ENCODE measurements around the gene PI16.
A peak's percentile ranks its signal among the peaks of the same experiment; 100 is the strongest.

PI16 gene

DNA sequence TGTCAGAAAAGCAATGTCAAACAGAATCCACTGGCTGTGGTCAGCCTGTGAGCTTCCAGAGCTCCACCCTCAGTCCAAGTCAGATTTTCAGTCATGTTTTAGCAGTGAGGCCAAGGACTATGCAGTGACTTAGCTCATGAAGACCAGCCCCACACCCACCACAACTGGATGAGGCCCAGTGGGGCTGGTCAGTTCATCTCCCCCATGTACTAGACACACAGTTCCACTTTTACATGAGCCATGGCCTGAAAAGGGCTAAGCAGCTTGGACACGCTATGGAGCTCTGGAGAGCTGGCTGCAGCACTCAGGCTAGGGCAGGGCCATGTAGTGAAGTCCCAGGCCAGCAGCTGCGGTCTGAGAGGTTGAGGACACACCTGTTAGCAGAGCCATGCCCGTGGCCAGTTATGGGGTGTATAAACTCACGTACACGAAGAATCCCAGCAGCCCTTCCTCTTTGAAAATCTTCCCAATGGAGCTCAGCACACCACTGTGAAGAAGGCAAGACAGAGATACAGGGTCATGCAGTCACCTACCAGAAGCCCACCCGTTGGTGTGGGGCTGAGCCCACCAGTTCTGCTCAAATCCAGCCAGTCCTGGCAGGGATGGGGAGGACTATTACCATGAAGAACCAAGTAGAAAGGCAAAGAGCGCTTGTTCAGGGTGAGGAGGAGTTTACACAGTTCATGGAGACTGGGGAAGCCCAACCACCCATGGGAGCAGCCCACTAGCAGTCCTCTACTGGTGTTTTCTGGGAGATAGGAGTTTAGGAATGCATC is 20.9 kb downstream of the PI16 start:
- TF ChIP-seq, protein P1, sequence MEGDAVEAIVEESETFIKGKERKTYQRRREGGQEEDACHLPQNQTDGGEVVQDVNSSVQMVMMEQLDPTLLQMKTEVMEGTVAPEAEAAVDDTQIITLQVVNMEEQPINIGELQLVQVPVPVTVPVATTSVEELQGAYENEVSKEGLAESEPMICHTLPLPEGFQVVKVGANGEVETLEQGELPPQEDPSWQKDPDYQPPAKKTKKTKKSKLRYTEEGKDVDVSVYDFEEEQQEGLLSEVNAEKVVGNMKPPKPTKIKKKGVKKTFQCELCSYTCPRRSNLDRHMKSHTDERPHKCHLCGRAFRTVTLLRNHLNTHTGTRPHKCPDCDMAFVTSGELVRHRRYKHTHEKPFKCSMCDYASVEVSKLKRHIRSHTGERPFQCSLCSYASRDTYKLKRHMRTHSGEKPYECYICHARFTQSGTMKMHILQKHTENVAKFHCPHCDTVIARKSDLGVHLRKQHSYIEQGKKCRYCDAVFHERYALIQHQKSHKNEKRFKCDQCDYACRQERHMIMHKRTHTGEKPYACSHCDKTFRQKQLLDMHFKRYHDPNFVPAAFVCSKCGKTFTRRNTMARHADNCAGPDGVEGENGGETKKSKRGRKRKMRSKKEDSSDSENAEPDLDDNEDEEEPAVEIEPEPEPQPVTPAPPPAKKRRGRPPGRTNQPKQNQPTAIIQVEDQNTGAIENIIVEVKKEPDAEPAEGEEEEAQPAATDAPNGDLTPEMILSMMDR (IDR thresholded peaks at IDR 0.05), result no peak

DNA sequence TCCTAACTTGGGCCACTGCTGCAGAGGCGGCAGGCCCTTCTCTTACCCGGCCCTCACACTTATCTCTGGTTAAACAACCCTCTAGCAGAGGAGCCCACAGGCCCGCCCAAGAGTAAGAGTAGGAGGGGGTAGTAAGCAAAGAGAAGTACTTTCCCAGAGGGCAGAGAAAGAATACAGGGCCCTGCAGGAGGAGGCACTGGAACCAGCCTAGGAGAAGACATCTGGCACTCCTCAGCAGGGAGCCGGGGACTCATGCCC is 21.4 kb downstream of the PI16 start:
- TF ChIP-seq, protein P1 (IDR thresholded peaks at IDR 0.05), result no peak

- TF ChIP-seq, protein P1 (IDR thresholded peaks at IDR 0.05), result no peak
Observed at GRCh38 chr6:36976509-36976908, 22.0 kb downstream of the PI16 start.

- TF ChIP-seq, protein P1 (IDR thresholded peaks at IDR 0.05), result no peak
Observed at GRCh38 chr6:36976931-36977330, 22.4 kb downstream of the PI16 start.

- TF ChIP-seq, protein P1 (IDR thresholded peaks at IDR 0.05), result peak; percentile 28; the same call in 1 of the 2 replicates
Observed at GRCh38 chr6:36977470-36977941, 23.0 kb downstream of the PI16 start.

DNA sequence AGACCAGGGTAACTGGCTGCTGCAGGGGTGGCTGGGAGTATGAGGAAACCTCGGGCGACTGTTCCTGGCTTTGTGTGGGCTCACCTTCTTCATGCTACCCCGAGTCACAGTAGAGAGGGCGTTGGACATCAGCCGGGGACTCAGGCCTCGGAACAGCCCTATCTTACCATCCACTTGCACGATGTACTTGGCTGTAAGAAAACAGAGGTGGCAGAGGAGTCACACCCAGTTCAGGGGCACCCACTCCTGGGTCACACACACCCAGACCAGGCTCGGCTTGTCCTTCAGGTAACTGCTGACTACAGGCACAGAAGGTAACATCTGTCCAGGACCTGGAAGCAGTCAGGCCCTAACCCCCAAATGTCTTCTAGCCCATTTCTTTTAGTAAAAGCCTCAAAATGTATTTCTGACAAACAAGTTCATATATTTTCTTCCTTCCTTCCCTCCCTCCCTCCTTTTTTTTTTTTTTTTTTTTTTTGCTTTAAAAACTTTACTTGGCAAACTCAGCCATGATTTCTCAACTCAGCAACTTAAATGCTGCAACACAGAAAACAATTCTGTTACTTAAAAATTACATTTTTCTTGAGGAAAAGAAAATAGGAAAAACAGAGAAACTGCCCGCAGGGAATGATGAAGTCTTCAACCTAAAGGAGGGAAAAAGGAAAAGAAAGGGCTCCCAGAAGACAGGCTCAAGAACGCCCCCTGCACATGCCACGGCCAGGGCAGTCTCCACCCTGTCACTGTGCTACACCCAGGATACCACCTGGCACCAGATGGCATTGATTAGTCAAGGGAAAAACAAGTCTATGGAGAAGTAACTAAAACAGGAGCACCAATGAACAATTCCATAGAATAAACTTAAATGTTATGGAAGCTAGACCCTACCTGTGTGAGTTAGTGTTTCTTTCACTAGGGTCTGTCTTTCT is 24.1 kb downstream of the PI16 start:
- TF ChIP-seq, protein P1 (IDR thresholded peaks at IDR 0.05), result no peak

GRCh38 chr6:36979347-36979742 is 24.8 kb downstream of the PI16 start:
- TF ChIP-seq, protein P1 (IDR thresholded peaks at IDR 0.05), result peak; percentile 52

Data from LNCAP (cell line).